Peyer's patch (tissue), 4 donors: Measurements from ENCODE around the gene TCF12.

Experiments
- POLR2A ChIP-seq, 2 donors: fragments of 450-650 bp; IDR thresholded peaks; one replicate each; pipeline ENCODE4 v1.5.1; 2017; ENCODE audit warnings: antibody characterized with exemption in 2 of 2, mild to moderate bottlenecking in 2 of 2, moderate library complexity in 2 of 2
- TF ChIP-seq, protein P1 (sequence below), 6 experiments: fragments of 450-650 bp in 4 of 6; fragments of 200-600 bp in 2 of 6; sonication (generic) in 1 of 6; IDR thresholded peaks; one replicate each; pipeline ENCODE4 v1.5.1; 2017 to 2019; ENCODE audit warnings: antibody characterized with exemption in 6 of 6, mild to moderate bottlenecking in 3 of 6, moderate library complexity in 1 of 6

DNA sequence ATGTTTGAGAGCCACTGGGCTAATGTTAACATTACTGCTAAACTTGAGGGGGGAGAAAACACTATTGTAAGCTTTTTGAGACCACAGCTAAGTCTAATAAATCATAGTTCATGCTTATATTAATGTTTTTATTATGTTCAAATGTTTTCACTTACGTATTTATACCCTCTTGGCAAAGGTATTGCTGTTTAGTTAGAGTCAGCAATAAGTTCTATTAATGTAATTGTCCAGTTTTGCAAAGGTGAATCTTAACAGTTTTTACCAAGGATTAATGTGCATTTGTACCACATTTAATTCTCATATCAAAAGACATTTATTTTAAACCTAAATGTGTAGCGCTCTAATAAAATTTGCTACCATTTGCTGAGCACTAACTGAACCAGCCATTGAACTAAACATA, 251.2 kb downstream of the TCF12 start:
- TF ChIP-seq, protein P1, sequence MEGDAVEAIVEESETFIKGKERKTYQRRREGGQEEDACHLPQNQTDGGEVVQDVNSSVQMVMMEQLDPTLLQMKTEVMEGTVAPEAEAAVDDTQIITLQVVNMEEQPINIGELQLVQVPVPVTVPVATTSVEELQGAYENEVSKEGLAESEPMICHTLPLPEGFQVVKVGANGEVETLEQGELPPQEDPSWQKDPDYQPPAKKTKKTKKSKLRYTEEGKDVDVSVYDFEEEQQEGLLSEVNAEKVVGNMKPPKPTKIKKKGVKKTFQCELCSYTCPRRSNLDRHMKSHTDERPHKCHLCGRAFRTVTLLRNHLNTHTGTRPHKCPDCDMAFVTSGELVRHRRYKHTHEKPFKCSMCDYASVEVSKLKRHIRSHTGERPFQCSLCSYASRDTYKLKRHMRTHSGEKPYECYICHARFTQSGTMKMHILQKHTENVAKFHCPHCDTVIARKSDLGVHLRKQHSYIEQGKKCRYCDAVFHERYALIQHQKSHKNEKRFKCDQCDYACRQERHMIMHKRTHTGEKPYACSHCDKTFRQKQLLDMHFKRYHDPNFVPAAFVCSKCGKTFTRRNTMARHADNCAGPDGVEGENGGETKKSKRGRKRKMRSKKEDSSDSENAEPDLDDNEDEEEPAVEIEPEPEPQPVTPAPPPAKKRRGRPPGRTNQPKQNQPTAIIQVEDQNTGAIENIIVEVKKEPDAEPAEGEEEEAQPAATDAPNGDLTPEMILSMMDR (IDR thresholded peaks at IDR 0.05): no peak
- TF ChIP-seq POLR2A (IDR thresholded peaks at IDR 0.05): no peak
